ENCODE results near the gene ISX. TPM values are rescaled to one million over a fixed set of nuclear protein-coding genes. Genes with fewer than 3 reads are reported as not detected.

ISX gene
- total RNA-seq, 1 experiment from 2014 or later, result not detected

DNA sequence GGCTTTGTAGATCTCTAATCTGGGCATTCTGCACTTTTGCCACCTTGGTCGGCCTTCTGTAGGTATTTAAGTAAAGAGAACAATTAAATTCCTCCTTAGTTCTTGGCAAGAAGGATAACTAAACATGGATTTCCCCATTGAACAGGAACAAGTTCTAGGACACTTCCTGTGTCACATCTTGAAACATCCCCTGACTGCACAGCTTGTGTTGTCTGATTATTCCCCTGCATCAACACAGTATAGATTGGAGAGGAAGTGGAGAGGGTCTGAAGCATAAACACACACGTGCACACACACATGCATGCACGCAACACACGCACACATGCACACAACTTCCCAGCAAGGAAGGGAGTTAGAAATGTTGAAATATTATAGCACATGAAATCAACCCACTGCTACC, 8.6 kb downstream of the ISX start:
- no peaks in the 10 kb centered on the region for H3K9me3 ChIP-seq (ENCODE audit: control insufficient read depth, insufficient read depth, low read depth, low read length)
- no peak for TF ChIP-seq POLR2AphosphoS5 (IDR thresholded peaks at IDR 0.05; ENCODE audit: low read depth, low read length)
- TF ChIP-seq, protein P1, sequence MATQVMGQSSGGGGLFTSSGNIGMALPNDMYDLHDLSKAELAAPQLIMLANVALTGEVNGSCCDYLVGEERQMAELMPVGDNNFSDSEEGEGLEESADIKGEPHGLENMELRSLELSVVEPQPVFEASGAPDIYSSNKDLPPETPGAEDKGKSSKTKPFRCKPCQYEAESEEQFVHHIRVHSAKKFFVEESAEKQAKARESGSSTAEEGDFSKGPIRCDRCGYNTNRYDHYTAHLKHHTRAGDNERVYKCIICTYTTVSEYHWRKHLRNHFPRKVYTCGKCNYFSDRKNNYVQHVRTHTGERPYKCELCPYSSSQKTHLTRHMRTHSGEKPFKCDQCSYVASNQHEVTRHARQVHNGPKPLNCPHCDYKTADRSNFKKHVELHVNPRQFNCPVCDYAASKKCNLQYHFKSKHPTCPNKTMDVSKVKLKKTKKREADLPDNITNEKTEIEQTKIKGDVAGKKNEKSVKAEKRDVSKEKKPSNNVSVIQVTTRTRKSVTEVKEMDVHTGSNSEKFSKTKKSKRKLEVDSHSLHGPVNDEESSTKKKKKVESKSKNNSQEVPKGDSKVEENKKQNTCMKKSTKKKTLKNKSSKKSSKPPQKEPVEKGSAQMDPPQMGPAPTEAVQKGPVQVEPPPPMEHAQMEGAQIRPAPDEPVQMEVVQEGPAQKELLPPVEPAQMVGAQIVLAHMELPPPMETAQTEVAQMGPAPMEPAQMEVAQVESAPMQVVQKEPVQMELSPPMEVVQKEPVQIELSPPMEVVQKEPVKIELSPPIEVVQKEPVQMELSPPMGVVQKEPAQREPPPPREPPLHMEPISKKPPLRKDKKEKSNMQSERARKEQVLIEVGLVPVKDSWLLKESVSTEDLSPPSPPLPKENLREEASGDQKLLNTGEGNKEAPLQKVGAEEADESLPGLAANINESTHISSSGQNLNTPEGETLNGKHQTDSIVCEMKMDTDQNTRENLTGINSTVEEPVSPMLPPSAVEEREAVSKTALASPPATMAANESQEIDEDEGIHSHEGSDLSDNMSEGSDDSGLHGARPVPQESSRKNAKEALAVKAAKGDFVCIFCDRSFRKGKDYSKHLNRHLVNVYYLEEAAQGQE (IDR thresholded peaks at IDR 0.05; ENCODE audit: insufficient read depth in 1 of 2, low read depth in 2 of 2, low read length in 1 of 2), result no peak
- no peak for DNase-seq (ENCODE audit: low read depth, low spot score)
- no peak overlapping the region for H3K27ac ChIP-seq (ENCODE audit: low read length)
- no peaks in the 10 kb centered on the region for H3K36me3 ChIP-seq (ENCODE audit: control insufficient read depth, insufficient read depth, low read length)
- in situ Hi-C loops (cut with HindIII; ENCODE audit: low pct_unique_long_range_greater_than_20kb, low sequenced_read_pairs) (no loop called here), intact Hi-C loops (cut with micrococcal nuclease; ENCODE audit: unreplicated experiment) (no loop called here)
- ChIA-PET POLR2A (interaction anchor here (0.6 kb wide), 1 partner anchor 208 kb away, joined by 3 read pairs; no protein-coding TSS in a partner anchor), CTCF (no interaction called here)
- no TSS peak for BruUV-seq (replicated peaks)
- no peak overlapping the region for H3K4me3 ChIP-seq (ENCODE audit: low read depth in 2 of 2, low read length in 2 of 2)
- H3K4me1 ChIP-seq (ENCODE audit: control insufficient read depth, insufficient read depth, low read length), result no peaks in the 10 kb centered on the region
- no peaks in the 10 kb centered on the region for H3K27me3 ChIP-seq (ENCODE audit: control insufficient read depth, insufficient read depth, low read length)
- ATAC-seq, result no peak

DNA sequence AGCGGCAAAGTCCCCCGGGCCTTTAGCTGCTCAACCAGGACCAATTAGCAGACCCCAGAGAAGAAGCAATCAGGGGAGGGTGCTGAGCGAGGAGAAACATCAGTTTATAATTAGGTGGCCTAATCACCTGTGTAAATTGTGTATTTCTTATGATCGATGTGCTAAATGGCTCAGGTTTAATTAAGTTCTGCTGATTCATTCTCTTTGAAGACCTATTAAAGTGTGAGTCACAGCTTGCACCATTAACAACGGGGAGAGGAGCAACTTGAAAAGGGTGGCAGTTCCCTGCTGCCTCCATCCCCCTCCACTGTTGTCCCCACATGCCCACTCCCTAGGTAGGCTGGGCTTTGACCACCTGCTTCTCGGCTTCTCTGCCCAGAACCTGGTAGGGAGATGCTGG, 10.7 kb downstream of the ISX start:
- no peak for DNase-seq (ENCODE audit: low read depth, low spot score)
- no peaks in the 10 kb centered on the region for H3K9me3 ChIP-seq (ENCODE audit: control insufficient read depth, insufficient read depth, low read depth, low read length)
- no peak for ATAC-seq
- H3K27me3 ChIP-seq (ENCODE audit: control insufficient read depth, insufficient read depth, low read length), result no peaks in the 10 kb centered on the region
- TF ChIP-seq POLR2AphosphoS5 (IDR thresholded peaks at IDR 0.05; ENCODE audit: low read depth, low read length), result no peak
- TF ChIP-seq, protein P1 (IDR thresholded peaks at IDR 0.05; ENCODE audit: insufficient read depth in 1 of 2, low read depth in 2 of 2, low read length in 1 of 2), result no peak
- TF ChIP-seq SIN3A (IDR thresholded peaks at IDR 0.05; ENCODE audit: borderline replicate concordance, insufficient read depth, low read depth, low read length), result no peak
- TF ChIP-seq TCF7L2 (IDR thresholded peaks at IDR 0.05; ENCODE audit: low read depth, low read length), result no peak
- TF ChIP-seq, protein P2, sequence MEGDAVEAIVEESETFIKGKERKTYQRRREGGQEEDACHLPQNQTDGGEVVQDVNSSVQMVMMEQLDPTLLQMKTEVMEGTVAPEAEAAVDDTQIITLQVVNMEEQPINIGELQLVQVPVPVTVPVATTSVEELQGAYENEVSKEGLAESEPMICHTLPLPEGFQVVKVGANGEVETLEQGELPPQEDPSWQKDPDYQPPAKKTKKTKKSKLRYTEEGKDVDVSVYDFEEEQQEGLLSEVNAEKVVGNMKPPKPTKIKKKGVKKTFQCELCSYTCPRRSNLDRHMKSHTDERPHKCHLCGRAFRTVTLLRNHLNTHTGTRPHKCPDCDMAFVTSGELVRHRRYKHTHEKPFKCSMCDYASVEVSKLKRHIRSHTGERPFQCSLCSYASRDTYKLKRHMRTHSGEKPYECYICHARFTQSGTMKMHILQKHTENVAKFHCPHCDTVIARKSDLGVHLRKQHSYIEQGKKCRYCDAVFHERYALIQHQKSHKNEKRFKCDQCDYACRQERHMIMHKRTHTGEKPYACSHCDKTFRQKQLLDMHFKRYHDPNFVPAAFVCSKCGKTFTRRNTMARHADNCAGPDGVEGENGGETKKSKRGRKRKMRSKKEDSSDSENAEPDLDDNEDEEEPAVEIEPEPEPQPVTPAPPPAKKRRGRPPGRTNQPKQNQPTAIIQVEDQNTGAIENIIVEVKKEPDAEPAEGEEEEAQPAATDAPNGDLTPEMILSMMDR (IDR thresholded peaks at IDR 0.05), result no peak
- in situ Hi-C loops (cut with HindIII; ENCODE audit: low pct_unique_long_range_greater_than_20kb, low sequenced_read_pairs), result no loop called here
- no TSS peak for BruUV-seq (replicated peaks)
- ChIA-PET CTCF (interaction anchor here (0.6 kb wide), 1 partner anchor 42 kb away, joined by 3 read pairs; no protein-coding TSS in a partner anchor), POLR2A (interaction anchor here (0.6 kb wide), 1 partner anchor 35 kb away, joined by 4 read pairs; no protein-coding TSS in a partner anchor)
- intact Hi-C loops (cut with micrococcal nuclease; ENCODE audit: unreplicated experiment), result no loop called here
- no peaks in the 10 kb centered on the region for H3K4me1 ChIP-seq (ENCODE audit: control insufficient read depth, insufficient read depth, low read length)
- no peak overlapping the region for H3K27ac ChIP-seq (ENCODE audit: low read length)
- H3K4me3 ChIP-seq (ENCODE audit: low read depth in 2 of 2, low read length in 2 of 2), result no peak overlapping the region
- H3K36me3 ChIP-seq (ENCODE audit: control insufficient read depth, insufficient read depth, low read length), result no peaks in the 10 kb centered on the region
